ENCODE measurements around the gene PLSCR4.

DNA sequence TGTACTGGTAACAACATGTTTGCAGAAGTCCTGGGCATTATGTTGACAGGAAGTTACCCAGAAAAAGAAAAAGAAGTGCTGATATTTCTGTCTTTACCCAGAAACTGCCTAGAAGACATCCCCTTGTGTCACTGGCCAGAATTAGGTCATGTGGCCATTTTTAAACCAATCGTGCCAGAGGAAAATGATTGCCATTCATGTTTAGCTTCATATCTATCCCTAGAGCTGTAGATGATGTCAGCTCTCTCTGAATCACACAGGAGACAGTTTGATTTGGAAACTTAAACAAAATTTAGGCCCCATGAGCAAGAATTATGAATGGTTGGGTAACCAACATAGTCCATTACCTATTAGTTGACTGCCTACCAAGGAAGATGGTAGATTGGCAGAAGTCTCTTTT, 81.0 kb downstream of the PLSCR4 start:
- TF ChIP-seq EZH2 (IDR thresholded peaks at IDR 0.05; ENCODE audit: borderline replicate concordance, low read depth, low read length, poor library complexity, severe bottlenecking), result no peak
- TF ChIP-seq, protein P1, sequence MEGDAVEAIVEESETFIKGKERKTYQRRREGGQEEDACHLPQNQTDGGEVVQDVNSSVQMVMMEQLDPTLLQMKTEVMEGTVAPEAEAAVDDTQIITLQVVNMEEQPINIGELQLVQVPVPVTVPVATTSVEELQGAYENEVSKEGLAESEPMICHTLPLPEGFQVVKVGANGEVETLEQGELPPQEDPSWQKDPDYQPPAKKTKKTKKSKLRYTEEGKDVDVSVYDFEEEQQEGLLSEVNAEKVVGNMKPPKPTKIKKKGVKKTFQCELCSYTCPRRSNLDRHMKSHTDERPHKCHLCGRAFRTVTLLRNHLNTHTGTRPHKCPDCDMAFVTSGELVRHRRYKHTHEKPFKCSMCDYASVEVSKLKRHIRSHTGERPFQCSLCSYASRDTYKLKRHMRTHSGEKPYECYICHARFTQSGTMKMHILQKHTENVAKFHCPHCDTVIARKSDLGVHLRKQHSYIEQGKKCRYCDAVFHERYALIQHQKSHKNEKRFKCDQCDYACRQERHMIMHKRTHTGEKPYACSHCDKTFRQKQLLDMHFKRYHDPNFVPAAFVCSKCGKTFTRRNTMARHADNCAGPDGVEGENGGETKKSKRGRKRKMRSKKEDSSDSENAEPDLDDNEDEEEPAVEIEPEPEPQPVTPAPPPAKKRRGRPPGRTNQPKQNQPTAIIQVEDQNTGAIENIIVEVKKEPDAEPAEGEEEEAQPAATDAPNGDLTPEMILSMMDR (conservative IDR thresholded peaks at IDR 0.05; ENCODE audit: low read depth, low read length), result no peak
